Activated naive CD4-positive, alpha-beta T cell (primary cell): ENCODE results near the gene HOXB4.
"Not testable (repeated sequence)": the region's sequence is repeated elsewhere in the genome, so short reads cannot be mapped to it uniquely, and the experiment has no call there.

ENCODE experiments used
- DNase-seq, 4 experiments: peaks; one replicate each; lab custom pipeline; 2025; lab: John Stamatoyannopoulos, UW

Gene HOXB4

GRCh38 chr17:48546924-48547807 lies 31.0 kb downstream of the HOXB4 start:
- DNase-seq: no peak

GRCh38 chr17:48546137-48546923 lies 31.8 kb downstream of the HOXB4 start:
- no peak for DNase-seq

GRCh38 chr17:48545539-48545938 lies 32.6 kb downstream of the HOXB4 start:
- no peak for DNase-seq

GRCh38 chr17:48545022-48545375 lies 33.2 kb downstream of the HOXB4 start, which contains the start of gene HOXB2:
HOXB2 (minus strand) TSS chr17:48545109; CDS start chr17:48544911, 198 bp downstream.
- DNase-seq: no peak

- peak in 2 of 4 experiments; percentile 17 to 24 for DNase-seq
Observed at GRCh38 chr17:48544349-48545021, 33.7 kb downstream of the HOXB4 start.

GRCh38 chr17:48543854-48544348 lies 34.2 kb downstream of the HOXB4 start:
- DNase-seq: peak in 2 of 4 experiments; percentile 31 to 40

- peak in 2 of 4 experiments; percentile 40 to 55 for DNase-seq
Observed at GRCh38 chr17:48543107-48543853, 34.9 kb downstream of the HOXB4 start.

GRCh38 chr17:48542698-48543106 lies 35.4 kb downstream of the HOXB4 start:
- DNase-seq: no peak

GRCh38 chr17:48542114-48542656 lies 36.0 kb downstream of the HOXB4 start:
- peak in 1 of 4 experiments; percentile 22 for DNase-seq

GRCh38 chr17:48541577-48542113 lies 36.5 kb downstream of the HOXB4 start:
- peak in 3 of 4 experiments; percentile 29 to 57 (median 47) for DNase-seq

GRCh38 chr17:48541036-48541576 lies 37.0 kb downstream of the HOXB4 start:
- no peak for DNase-seq

- no peak for DNase-seq
Observed at GRCh38 chr17:48540213-48540612, 37.9 kb downstream of the HOXB4 start.

- DNase-seq: no peak
Observed at GRCh38 chr17:48539177-48539576, 39.0 kb downstream of the HOXB4 start.

GRCh38 chr17:48537316-48537715 lies 40.8 kb downstream of the HOXB4 start:
- no peak for DNase-seq

- not testable (repeated sequence) for DNase-seq
Observed at GRCh38 chr17:48535793-48536559, 42.2 kb downstream of the HOXB4 start.

GRCh38 chr17:48532261-48532660 lies 45.9 kb downstream of the HOXB4 start:
- no peak for DNase-seq

- DNase-seq: no peak
Observed at GRCh38 chr17:48530887-48531272, 47.3 kb downstream of the HOXB4 start, which contains the start of gene HOXB1. HOXB1 (minus strand) TSS chr17:48531011; CDS start chr17:48530904, 107 bp downstream.

- no peak for DNase-seq
Observed at GRCh38 chr17:48530208-48530886, 47.8 kb downstream of the HOXB4 start.

GRCh38 chr17:48529683-48530009 lies 48.5 kb downstream of the HOXB4 start:
- DNase-seq: no peak
